Left ventricle myocardium inferior (tissue), 1 donor: ENCODE results near the gene BUB3. TPM values are rescaled to one million over a fixed set of nuclear protein-coding genes. Genes with fewer than 3 reads are reported as not detected.

Experiments used
- DNase-seq: peaks from one replicate; pipeline ENCODE4 v3.0.0-alpha.2; 2020
- H3K27ac ChIP-seq: fragments of 200-600 bp; replicated peaks from 2 replicates; pipeline ENCODE4 v1.8.0; 2021
- H3K27me3 ChIP-seq: fragments of 200-600 bp; 2 replicates; pipeline ENCODE4 v1.8.0; 2021; ENCODE audit warnings: low read depth
- H3K36me3 ChIP-seq: fragments of 200-600 bp; 2 replicates; pipeline ENCODE4 v1.8.0; 2021
- H3K4me1 ChIP-seq: fragments of 200-600 bp; 2 replicates; pipeline ENCODE4 v1.8.0; 2021
- H3K4me3 ChIP-seq: fragments of 200-600 bp; 2 replicates; pipeline ENCODE4 v1.8.0; 2021; ENCODE audit warnings: mild to moderate bottlenecking, moderate library complexity
- H3K9me3 ChIP-seq: fragments of 200-600 bp; replicated peaks from 2 replicates; pipeline ENCODE4 v1.8.0; 2021
- CTCF ChIP-seq: fragments of 200-600 bp; IDR thresholded peaks from 2 replicates; pipeline ENCODE4 v1.8.0; 2021; ENCODE audit warnings: antibody characterized with exemption, mild to moderate bottlenecking, borderline replicate concordance
- intact Hi-C: fragments of 100-400 bp; cut with micrococcal nuclease; formaldehyde crosslinking; loops from one replicate; pipeline ENCODE4 v1.11.0; 2022
- total RNA-seq: library from RNA; stranded (reverse); fragmentation: NEBNext Ultra II Directional; extraction: Animal tissue kit (Norgen Biotek cat#: 25700); gene quantifications from one replicate; pipeline ENCODE4 v1.2.1, GENCODE V29; 2021
- donor health status: DM: no; HTN: yes; CAD: no; lungs with severe emphysema.

Gene BUB3
- total RNA-seq, 1 donor from 2014 or later, result 33.5 TPM

GRCh38 chr10:123150271-123150985, 3.8 kb upstream of the BUB3 start:
- DNase-seq, result no peak
- TF ChIP-seq CTCF, result no peak
- Histone ChIP-seq H3K4me3 (peak overlapping the region; percentile 60), H3K27me3 (peaks cover 82% of the 10 kb centered on the region), H3K4me1 (peaks cover 71% of the 10 kb centered on the region), H3K27ac (no peak overlapping the region), H3K36me3 (no peaks in the 10 kb centered on the region), H3K9me3 (no peaks in the 10 kb centered on the region)
- intact Hi-C loops, result no loop called here

DNA sequence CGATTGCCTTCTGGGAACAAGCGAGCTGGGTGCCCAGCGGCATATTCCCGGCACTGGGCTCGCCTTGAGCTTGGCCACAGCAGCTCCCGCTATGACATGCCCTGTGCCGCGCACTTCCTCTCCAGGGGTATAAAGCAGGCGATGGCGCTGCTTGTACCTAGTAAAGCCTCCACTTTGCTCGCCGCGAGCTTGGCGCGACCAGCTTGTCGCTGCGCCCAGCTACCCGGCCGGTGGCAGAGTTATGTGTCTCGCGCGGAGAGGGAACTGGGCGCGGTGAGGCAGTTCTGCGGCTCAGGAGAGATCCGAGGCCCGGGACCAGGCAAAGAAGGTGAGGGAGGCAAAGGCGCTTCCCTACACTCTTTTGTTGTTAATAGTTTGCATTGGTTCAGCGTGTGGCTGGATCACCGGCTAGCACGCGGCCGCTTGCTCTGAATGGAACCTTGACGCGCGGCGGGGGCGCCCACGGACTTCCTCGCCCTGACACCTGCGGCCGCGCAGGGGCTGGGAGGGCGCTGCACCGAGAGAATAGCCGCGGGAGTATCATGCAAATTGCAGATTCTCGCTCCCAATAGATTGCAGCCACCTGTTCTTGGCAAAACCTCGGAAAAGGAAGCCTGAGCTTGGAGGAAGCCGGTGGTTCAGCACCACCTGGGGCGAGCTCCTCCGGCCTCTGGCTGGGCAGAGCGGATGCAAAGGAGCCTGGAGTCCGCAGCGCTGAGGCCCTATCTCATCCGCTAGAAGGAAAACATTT, 3.0 kb upstream of the BUB3 start:
- Histone ChIP-seq H3K4me3 (peak overlapping the region; percentile 47), H3K4me1 (peaks cover 71% of the 10 kb centered on the region), H3K36me3 (peaks cover 7% of the 10 kb centered on the region), H3K27ac (no peak overlapping the region), H3K27me3 (peaks cover 75% of the 10 kb centered on the region), H3K9me3 (no peaks in the 10 kb centered on the region)
- no peak for DNase-seq
- TF ChIP-seq CTCF, result no peak
- intact Hi-C loops, result no loop called here

DNA sequence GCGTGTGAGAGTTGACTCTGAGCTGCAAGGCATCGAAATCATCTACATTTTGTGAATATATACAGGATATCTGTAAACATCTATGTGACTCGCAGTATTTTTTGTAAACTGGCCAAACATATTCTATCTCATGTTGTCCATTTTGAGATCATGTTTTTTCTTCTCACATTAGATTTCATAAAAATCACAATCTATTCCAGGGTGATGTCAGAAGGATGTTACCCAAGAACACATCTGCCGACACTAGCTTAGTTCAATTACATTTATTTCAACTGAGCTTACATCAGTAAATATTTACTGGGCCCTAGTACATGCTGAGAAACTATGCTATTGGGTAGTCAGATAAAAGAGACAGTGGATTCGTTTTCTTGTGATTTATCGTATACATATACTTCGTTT, 2.5 kb upstream of the BUB3 start:
- H3K4me1 ChIP-seq, result peaks cover 68% of the 10 kb centered on the region

GRCh38 chr10:123153486-123154091, 613 bp upstream of the BUB3 start:
- no peak for DNase-seq
- H3K36me3 ChIP-seq, result peaks cover 30% of the 10 kb centered on the region
- H3K4me1 ChIP-seq, result peaks cover 62% of the 10 kb centered on the region
- TF ChIP-seq CTCF, result no peak
- no peaks in the 10 kb centered on the region for H3K9me3 ChIP-seq
- intact Hi-C loops, result no loop called here
- peaks cover 51% of the 10 kb centered on the region for H3K27me3 ChIP-seq
- no peak overlapping the region for H3K27ac ChIP-seq
- peak overlapping the region; percentile 98 for H3K4me3 ChIP-seq

More for the DNA sequence above, 2.5 kb upstream of the BUB3 start:
- H3K4me3 ChIP-seq, result peak overlapping the region; percentile 47
- DNase-seq, result no peak
- no peaks in the 10 kb centered on the region for H3K9me3 ChIP-seq
- H3K27ac ChIP-seq, result no peak overlapping the region
- intact Hi-C loops, result no loop called here
- no peak for TF ChIP-seq CTCF
- peaks cover 69% of the 10 kb centered on the region for H3K27me3 ChIP-seq
- H3K36me3 ChIP-seq, result peaks cover 13% of the 10 kb centered on the region

- DNase-seq, result peak; percentile 49
- peaks cover 36% of the 10 kb centered on the region for H3K36me3 ChIP-seq
- H3K4me1 ChIP-seq, result peaks cover 50% of the 10 kb centered on the region
- H3K27me3 ChIP-seq, result peaks cover 37% of the 10 kb centered on the region
- peak overlapping the region; percentile 94 for H3K27ac ChIP-seq
- peak overlapping the region; percentile 98 for H3K4me3 ChIP-seq
- intact Hi-C loops, result no loop called here
- TF ChIP-seq CTCF, result no peak
- H3K9me3 ChIP-seq, result no peaks in the 10 kb centered on the region
Observed at GRCh38 chr10:123154711-123155505, 706 bp downstream of the BUB3 start.
